Measurements from ENCODE around the gene PSMB7. TPM values are rescaled to one million over a fixed set of nuclear protein-coding genes. Genes with fewer than 3 reads are reported as not detected.

Gene PSMB7
- total and polyA plus RNA-seq, 2 donors from 2014 or later = 105 to 250 TPM

GRCh38 chr9:124375726-124376125 lies 39.5 kb downstream of the PSMB7 start:
- Histone ChIP-seq H3K9me3 (ENCODE audit: control insufficient read depth in 2 of 3, insufficient read depth in 1 of 3, low read length in 3 of 3) (peaks cover 0 to 5% (median 0%) of the 10 kb centered on the region in 3 donors), H3K36me3 (ENCODE audit: control insufficient read depth in 2 of 3, insufficient read depth in 3 of 3, low read length in 3 of 3) (no peaks in the 10 kb centered on the region), H3K4me3 (ENCODE audit: low read length in 3 of 3) (no peak overlapping the region), H3K9ac (ENCODE audit: low read length in 3 of 3) (no peak overlapping the region), H3K27ac (ENCODE audit: low read depth in 2 of 2, low read length in 2 of 2) (no peak overlapping the region), H3K27me3 (ENCODE audit: control insufficient read depth, insufficient read depth, low read length) (no peaks in the 10 kb centered on the region), H3K4me1 (ENCODE audit: control insufficient read depth in 2 of 3, insufficient read depth in 2 of 3, low read depth in 1 of 3, low read length in 3 of 3) (no peaks in the 10 kb centered on the region)
- FAIRE-seq = no peak
- no peak for TF ChIP-seq CTCF (IDR thresholded peaks at IDR 0.05; ENCODE audit: borderline replicate concordance, extremely low read depth, insufficient read depth)
- DNase-seq = no peak
- intact Hi-C loops (cut with DNase I) = no loop called here

- intact Hi-C loops (cut with DNase I) = no loop called here
- H3K9me3 ChIP-seq (ENCODE audit: control insufficient read depth in 2 of 3, insufficient read depth in 1 of 3, low read length in 3 of 3) = peaks cover 0 to 5% (median 0%) of the 10 kb centered on the region in 3 donors
- no peak for TF ChIP-seq CTCF (IDR thresholded peaks at IDR 0.05; ENCODE audit: borderline replicate concordance, extremely low read depth, insufficient read depth)
- H3K9ac ChIP-seq (ENCODE audit: low read length in 3 of 3) = no peak overlapping the region
- no peaks in the 10 kb centered on the region for H3K36me3 ChIP-seq (ENCODE audit: control insufficient read depth in 2 of 3, insufficient read depth in 3 of 3, low read length in 3 of 3)
- DNase-seq = no peak
- FAIRE-seq = no peak
- H3K27ac ChIP-seq (ENCODE audit: low read depth in 2 of 2, low read length in 2 of 2) = no peak overlapping the region
- H3K4me3 ChIP-seq (ENCODE audit: low read length in 3 of 3) = no peak overlapping the region
- no peaks in the 10 kb centered on the region for H3K27me3 ChIP-seq (ENCODE audit: control insufficient read depth, insufficient read depth, low read length)
- H3K4me1 ChIP-seq (ENCODE audit: control insufficient read depth in 2 of 3, insufficient read depth in 2 of 3, low read depth in 1 of 3, low read length in 3 of 3) = no peaks in the 10 kb centered on the region
Observed at GRCh38 chr9:124373851-124374250, 41.4 kb downstream of the PSMB7 start.

GRCh38 chr9:124373386-124373785 lies 41.9 kb downstream of the PSMB7 start:
- H3K4me1 ChIP-seq (ENCODE audit: control insufficient read depth in 2 of 3, insufficient read depth in 2 of 3, low read depth in 1 of 3, low read length in 3 of 3) = no peaks in the 10 kb centered on the region
- no peak overlapping the region for H3K27ac ChIP-seq (ENCODE audit: low read depth in 2 of 2, low read length in 2 of 2)
- no peak overlapping the region for H3K9ac ChIP-seq (ENCODE audit: low read length in 3 of 3)
- peaks cover 0 to 5% (median 0%) of the 10 kb centered on the region in 3 donors for H3K9me3 ChIP-seq (ENCODE audit: control insufficient read depth in 2 of 3, insufficient read depth in 1 of 3, low read length in 3 of 3)
- DNase-seq = no peak
- H3K36me3 ChIP-seq (ENCODE audit: control insufficient read depth in 2 of 3, insufficient read depth in 3 of 3, low read length in 3 of 3) = no peaks in the 10 kb centered on the region
- intact Hi-C loops (cut with DNase I) = no loop called here
- no peak overlapping the region for H3K4me3 ChIP-seq (ENCODE audit: low read length in 3 of 3)
- no peak for TF ChIP-seq CTCF (IDR thresholded peaks at IDR 0.05; ENCODE audit: borderline replicate concordance, extremely low read depth, insufficient read depth)
- no peak for FAIRE-seq
- H3K27me3 ChIP-seq (ENCODE audit: control insufficient read depth, insufficient read depth, low read length) = no peaks in the 10 kb centered on the region

- Histone ChIP-seq H3K9me3 (ENCODE audit: control insufficient read depth in 2 of 3, insufficient read depth in 1 of 3, low read length in 3 of 3) (peaks cover 0 to 5% (median 0%) of the 10 kb centered on the region in 3 donors), H3K4me3 (ENCODE audit: low read length in 3 of 3) (no peak overlapping the region), H3K27ac (ENCODE audit: low read depth in 2 of 2, low read length in 2 of 2) (no peak overlapping the region), H3K27me3 (ENCODE audit: control insufficient read depth, insufficient read depth, low read length) (no peaks in the 10 kb centered on the region), H3K9ac (ENCODE audit: low read length in 3 of 3) (no peak overlapping the region), H3K36me3 (ENCODE audit: control insufficient read depth in 2 of 3, insufficient read depth in 3 of 3, low read length in 3 of 3) (no peaks in the 10 kb centered on the region), H3K4me1 (ENCODE audit: control insufficient read depth in 2 of 3, insufficient read depth in 2 of 3, low read depth in 1 of 3, low read length in 3 of 3) (no peaks in the 10 kb centered on the region)
- DNase-seq (no peak), FAIRE-seq (no peak)
- intact Hi-C loops (cut with DNase I) = no loop called here
- no peak for TF ChIP-seq CTCF (IDR thresholded peaks at IDR 0.05; ENCODE audit: borderline replicate concordance, extremely low read depth, insufficient read depth)
Observed at GRCh38 chr9:124372038-124372437, 43.2 kb downstream of the PSMB7 start.

Measured in kidney (tissue), 14 donors.